ENCODE results near the gene BCAS1. TPM values are rescaled to one million over a fixed set of nuclear protein-coding genes. Genes with fewer than 3 reads are reported as not detected.
"Not testable (repeated sequence)": the region's sequence is repeated elsewhere in the genome, so short reads cannot be mapped to it uniquely, and the experiment has no call there.

BCAS1 gene
- total RNA-seq, 1 donor from 2014 or later, result 67.2 TPM

DNA sequence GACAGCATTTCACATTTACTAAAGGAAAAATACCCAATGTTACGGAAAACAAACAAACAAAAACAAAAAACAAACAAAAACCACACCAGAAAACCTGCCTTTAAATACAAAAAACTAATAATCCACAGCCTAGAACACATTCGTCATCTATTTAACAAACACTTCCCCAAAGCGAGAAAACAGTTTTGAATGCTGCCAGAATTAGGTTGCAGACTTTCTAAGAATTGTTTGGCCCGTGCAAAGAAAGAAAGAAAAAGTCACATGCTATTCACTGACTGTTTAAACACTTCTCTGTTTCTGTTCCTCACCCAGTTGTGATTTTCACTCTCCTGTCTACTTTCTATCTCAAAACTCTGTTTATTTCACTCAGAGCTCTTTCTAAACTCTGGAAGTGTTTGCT, 52.5 kb downstream of the BCAS1 start:
- no peak for DNase-seq (ENCODE audit: low spot score)

DNA sequence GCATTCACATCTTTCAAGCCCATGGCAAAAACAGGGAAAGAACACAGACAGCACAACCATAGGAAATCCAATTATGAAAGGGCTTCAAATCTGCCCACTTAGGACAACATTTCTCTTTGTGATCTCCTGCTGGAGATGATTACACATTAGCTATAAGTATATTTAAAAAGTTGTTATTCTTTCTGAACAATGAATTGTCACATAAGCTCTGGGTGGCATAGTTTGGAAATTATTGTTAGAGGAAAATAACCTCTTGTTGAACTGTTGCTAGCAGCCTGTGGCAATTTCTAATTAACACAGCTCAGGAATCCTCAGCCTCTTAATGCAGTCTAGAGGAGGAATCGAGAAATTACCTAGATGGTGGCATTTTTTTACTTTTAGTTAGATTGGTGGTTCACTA, 54.9 kb downstream of the BCAS1 start:
- no peak for DNase-seq (ENCODE audit: low spot score)

DNA sequence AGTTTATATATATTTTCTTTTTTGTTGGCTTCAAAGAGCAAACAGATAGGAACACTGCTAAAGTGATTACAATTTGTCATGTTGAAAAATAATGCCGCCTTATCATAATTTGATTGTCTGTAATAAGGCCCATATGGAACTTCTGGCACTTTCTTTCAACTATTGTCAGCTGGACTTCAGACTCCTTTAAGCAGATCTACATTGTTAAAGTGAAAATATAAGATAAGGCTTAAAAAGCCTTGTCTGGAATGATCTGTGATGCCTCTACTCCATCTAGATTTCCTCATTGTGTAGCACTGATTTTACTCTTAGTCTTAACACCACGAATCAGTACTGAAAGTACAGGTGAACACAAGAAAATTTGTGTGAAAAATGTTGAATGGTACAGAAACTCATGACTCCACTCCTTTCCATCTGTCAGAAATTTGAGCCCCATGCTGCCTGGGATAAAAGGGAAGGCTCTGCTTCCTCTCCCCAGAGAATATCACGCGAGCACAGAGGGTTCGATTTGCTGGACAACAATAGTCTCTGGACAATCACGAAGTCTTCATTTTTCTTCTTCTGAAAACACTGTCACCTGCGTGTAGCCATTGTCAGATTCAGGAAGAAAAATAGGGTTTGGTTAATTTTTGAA, 56.0 kb downstream of the BCAS1 start:
- no peak for DNase-seq (ENCODE audit: low spot score)

DNA sequence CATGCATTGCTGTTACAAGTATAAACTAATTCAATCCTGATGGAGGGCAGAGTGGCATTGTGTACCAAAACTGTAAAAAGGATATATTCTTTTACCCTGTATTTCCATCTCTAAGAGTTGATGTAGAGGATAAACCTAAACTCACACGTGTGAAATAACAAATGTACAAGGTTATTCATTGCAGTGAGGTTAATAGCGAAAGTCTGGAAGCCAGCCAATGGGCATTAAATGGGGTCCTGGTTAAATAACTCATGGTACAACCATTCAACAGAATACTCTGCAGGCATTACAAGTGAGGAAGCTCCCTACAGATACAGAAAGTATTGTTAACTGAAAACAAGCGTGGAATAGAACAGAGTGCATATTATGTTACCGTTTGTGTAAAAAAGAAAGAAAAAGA, 56.9 kb downstream of the BCAS1 start:
- DNase-seq (ENCODE audit: low spot score), result no peak

DNA sequence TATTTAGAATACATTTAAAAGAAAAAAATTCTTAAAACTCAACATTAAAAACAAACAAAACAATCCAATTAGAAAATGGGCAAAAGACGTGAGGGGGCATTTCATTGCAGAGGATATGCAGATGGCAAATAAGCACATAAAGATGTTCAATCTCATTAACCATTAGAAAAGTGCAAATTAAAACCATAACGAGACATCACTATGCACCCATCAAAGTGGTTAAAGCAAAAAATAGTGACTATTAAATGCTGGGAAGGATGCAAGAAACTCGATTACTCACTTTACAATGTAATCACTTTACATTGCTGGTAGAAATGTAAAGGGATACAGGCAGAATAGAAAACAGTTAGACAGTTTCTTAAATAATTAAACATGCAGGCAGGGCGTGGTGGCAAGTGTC, 59.0 kb downstream of the BCAS1 start:
- DNase-seq (ENCODE audit: low spot score), result no peak

DNA sequence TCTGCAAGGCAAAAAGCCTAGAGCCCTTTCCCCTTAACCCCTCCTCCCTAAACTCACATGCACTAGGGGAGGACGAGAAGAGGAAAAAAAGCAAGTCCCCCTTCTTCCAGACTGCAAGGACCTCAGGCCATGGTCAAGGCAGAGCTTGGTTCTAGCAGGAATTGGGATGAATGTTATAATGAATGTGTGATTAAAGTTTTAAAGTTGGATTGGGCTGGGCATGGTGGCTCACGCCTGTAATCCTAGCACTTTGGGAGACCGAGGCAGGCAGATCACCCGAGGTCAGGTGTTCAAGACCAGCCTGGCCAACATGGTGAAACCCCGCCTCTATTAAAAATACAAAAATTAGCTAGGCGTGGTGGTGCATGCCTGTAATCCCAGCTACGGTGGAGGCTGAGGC, 64.2 kb downstream of the BCAS1 start:
- not testable (repeated sequence) for DNase-seq (ENCODE audit: low spot score)

DNA sequence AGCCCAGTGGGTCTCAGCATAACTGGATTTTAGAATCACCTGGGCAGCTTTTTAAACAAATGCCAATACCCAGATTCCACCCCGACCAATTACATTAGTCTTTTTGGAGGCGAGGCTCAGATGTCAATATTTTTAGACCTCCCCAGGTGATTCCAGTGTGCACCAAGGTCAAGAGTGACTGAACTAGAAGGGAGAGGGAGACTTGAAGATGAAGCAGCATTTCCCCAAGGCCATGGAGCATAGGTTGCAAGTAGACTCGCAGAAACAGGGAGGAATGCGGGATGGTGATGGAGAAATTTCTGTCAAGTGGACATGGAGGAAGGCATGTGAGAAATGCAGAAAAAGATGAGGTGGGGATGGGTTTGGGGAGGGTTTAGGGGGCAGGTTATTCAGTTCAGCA, 64.9 kb downstream of the BCAS1 start:
- DNase-seq (ENCODE audit: low spot score), result no peak

DNA sequence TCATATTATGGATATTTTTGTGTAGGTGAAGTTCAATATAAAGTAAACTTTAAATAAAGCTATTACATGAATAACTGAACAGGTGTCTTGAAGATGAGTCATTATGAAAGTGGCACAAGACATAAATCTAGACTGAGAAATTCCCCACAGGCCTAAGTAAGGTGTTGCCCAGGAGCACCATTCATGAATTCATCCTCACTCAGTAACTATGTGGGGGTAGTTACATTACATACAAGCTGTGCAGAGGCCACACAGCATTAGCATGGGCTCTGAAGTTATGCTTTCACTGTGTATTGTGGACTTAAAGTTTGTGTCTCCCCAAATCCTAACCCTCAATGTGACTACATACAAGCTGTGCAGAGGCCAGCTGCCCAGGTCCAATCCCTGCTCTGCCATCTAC, 65.9 kb downstream of the BCAS1 start:
- DNase-seq (ENCODE audit: low spot score), result no peak

DNA sequence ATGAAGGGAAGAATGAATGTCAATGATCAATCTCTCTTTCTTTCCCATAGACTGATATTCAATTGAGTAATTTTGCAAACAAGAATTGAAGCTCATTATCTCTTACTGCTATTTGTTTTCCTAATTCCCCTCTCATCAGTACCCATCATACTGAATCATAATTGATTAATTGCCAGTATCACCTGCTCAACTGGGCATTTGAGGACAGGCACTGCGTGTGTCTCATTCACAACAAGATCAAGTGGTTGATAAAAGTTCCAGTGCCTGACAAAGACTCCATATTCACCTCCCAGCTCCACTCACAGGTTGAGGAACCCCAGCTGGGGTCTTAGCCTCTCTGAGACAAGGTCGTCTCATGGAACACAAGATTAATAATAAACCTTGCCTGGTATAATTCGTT, 67.7 kb downstream of the BCAS1 start:
- no peak for DNase-seq (ENCODE audit: low spot score)

DNA sequence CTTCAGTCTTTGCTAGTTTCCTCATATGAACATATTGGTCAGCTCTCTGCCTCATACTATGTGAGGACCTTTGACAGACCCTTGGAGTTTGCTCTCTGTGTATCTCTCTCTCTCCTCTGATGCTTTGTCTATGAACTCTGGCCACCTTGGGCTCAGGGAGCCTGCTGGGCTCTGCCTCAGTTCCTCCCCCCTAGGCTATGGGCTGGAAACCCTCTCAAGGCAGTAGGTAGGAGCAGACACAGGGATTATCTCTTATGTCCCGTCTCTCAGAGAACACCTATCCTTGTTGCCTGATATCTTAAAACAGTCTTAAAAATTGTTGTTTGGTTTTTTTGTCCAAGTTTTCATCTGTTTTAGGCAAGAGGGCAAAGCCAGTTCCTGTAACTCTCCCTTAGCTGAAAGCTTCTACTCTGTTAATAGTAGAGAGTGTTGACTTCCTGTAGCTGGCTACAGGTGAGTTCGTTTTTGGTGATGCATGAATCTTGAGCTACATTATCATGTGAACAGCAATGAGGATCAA, 68.3 kb downstream of the BCAS1 start:
- DNase-seq (ENCODE audit: low spot score), result no peak

DNA sequence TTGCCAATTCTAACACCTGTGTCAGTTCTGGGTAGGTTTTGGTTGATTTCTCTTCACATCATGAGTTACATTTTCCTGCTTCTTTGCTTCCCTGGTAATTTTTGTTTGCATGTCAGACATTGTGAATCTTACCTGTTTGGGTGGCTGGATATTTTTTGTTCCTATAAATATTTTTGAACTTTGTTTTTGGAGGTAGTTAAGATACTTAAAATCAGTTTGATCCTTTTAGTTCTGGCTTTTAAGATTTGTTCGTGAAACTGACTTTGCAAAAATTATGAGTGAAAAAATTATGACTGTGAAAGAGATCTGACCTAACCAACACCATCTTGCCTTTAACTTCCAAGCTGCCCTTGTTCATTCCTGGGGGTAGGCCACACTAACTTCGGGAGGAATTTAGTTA, 69.5 kb downstream of the BCAS1 start:
- DNase-seq (ENCODE audit: low spot score), result no peak

DNA sequence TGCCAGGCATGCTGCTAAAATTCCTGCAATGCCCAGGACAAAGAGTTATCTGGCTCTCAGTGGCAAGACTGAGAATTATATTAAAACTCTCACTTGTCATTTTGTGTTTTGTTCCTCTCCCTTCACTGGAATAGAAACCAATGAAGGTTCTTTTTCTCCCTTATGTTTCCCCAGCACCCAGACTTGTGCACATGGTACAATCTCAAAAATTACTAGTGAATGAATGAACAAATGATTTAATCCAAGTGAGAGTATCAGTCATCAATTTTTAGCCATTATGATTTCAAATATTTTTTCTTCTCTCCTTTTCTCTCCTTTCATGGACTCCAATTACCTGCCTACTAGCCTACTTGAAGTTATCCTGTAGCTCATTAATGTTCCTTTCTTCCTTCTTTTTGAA, 70.1 kb downstream of the BCAS1 start:
- no peak for DNase-seq (ENCODE audit: low spot score)

DNA sequence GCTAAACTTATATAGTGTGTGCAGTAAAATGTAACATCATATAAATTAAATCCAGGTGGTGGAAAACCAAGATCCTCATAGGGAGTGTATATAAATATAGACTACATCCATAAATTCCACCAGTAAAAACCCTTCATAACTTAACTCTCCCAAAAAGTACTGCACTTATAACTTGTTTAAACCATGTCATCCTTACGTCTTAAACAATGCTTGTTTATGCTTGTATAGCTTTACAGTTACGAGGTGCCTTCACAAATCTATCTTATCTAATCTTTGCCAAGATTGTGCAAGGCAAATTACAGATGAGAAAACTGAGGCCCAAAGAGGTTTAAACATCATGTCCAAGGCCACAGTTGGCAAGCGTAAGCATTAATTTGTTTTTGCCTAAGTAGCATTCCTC, 71.3 kb downstream of the BCAS1 start:
- DNase-seq (ENCODE audit: low spot score), result no peak

DNA sequence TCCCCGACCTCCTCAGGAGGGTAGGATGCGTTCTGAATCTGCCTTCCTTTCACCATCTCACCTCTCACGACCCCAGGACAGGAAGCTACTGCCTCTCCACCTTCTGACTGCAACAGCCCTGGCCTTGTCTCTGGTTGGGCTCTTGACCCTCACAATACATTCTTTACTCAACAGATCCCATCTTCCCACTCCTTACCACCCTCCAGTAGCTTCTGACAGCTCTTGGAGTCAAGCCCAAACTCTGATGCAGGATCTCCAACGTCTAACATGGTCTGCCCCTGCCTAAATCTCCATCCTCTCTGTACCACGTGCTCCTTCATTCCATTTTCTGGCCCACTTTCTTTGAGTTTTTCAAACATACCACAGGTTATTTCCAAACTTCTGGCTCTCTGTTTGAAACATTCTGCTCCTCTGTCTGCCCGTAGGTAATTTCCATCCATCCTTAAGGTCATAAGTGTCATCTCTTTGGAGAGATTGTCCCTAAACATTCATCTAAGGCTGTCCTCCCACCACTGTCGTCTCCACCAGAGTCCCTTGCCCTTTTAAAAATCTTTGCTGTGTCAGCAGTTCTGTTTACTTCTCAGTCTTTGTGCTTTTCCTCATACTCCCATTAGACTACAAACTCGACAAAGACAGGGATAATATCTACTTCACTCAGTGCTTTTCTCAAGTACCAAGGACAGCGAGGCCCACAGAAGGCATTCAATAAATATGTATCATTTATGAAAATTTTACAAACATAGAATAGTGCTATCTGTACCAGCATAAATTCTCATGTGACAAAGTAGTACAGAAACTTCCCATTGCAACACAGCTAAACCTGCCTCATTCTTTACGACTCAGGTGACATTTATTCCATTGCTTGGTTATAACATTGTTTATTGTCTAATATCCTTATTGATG, 73.6 kb downstream of the BCAS1 start:
- no peak for DNase-seq (ENCODE audit: low spot score)

DNA sequence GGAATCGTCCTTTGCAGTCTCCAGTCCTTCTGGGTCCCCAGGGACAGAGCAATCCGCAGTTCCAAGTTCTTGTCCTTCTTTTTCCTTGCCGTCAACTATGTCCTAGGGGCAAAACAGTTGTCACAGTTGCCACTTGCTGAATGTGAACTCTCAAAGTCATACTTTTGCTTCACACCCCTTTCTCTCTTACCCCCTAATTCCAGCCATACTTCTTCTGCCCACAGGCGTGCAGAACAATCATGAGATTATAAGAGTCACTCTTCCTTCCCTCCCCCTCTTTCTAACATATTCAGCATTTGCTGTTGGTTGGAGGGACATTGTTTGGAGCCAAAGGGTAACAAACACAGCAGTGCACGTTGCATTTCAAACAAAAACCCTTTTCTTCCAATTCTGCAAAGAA, 74.4 kb downstream of the BCAS1 start:
- no peak for DNase-seq (ENCODE audit: low spot score)

DNA sequence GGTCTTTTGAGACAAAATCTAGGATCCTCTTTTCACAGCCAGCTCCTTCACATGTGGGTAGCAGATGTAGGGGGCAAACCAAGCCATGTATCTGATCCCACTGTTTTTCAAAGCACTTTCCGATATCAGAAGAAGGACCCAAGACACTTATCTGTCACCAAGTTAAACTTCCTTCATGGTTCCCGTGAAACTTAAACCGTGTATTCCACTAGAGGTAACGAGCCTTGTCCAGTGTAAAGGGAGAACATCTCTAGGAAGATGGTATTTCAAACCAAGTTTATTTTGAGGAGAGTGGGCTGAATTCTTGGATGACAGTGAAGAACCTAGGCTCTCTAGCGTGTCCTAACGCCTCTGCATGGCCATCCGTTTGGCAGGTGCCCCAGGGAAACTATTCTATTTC, 76.3 kb downstream of the BCAS1 start:
- DNase-seq (ENCODE audit: low spot score), result no peak

DNA sequence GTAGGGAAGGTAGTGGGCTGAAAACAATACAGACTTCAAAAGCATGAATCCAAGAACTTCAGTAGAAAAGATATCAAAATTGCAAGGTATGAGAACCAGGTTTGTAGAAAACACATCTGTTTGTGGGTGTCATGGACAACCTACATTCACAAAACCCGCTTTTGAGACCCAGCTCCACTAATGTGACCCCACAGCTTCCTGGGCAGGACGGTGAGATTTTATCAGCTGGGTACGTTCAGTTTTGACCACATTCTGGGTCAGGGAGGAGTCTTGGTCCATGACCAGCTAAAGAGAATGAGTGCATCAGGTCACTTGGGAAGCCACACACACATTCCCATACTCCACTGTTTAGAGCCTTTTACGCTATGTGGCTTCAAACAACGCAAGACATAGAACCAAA, 77.1 kb downstream of the BCAS1 start:
- DNase-seq (ENCODE audit: low spot score), result no peak

DNA sequence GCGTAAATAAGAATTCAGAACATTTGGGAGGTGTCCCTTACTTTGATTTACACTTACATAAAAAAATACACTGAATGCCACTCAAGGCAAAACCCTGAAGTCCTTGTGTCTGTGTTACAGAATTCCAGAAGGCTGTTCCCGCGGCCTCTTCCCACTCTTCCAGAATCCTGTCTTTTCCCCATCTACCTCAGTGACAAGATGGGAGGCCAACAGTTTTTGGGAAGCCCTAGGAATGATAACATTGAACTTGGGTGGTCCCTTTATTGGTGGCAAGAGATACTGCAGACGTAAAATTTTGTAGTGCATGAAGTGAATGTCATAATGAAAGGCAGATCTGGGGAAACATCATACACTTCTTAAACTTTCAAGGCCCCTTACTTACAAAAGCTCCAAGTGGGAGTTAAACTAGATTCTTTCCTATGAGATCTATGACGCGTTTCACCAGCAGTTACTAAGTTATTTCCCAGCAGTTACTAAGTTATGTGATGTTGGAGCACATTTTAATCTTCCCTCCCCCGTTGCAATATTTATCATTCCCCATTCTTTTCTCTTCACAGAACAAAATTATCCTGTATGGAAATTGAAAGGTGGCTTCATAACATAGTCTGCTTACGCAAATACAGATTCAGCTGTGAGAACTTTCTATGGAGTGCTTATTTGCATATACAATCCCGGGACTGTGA, 79.5 kb downstream of the BCAS1 start:
- no peak for DNase-seq (ENCODE audit: low spot score)

DNA sequence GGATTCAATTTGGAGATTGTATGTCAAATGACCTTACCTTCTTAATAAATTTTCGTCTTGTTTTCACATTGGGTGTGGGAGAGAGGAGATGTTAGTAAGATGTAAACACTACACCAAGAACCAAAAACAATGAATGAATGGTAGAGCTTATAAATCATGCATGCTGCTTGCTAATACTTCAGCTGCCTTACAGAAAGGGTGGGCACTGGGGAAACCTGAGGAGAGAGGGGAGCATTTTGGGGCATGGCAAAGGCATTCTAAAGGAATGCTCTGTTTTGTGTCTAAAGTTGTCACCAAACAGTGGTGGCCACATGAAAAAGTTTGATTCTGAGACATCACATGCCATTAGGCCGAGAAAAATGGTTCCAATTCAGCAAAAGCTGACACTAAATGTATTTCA, 80.4 kb downstream of the BCAS1 start:
- no peak for DNase-seq (ENCODE audit: low spot score)

DNA sequence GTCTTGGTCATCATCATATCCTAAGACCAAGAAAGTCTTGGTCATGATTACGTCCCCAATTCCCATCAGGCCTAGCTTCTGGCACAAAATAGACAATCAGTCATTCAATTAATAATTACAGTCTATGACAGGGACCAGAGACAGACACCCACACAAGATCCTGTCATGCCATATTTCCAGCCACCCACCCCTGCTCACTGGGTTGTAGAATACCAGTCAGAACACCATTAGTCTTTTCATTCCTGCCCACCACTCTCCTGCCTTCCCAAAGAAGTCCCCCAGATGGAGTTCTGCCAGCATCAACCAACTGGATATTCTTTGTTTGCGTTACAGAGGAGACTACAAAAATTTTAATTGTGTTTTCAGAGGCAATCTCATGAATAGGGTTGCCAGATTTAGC, 81.0 kb downstream of the BCAS1 start:
- DNase-seq (ENCODE audit: low spot score), result no peak

DNA sequence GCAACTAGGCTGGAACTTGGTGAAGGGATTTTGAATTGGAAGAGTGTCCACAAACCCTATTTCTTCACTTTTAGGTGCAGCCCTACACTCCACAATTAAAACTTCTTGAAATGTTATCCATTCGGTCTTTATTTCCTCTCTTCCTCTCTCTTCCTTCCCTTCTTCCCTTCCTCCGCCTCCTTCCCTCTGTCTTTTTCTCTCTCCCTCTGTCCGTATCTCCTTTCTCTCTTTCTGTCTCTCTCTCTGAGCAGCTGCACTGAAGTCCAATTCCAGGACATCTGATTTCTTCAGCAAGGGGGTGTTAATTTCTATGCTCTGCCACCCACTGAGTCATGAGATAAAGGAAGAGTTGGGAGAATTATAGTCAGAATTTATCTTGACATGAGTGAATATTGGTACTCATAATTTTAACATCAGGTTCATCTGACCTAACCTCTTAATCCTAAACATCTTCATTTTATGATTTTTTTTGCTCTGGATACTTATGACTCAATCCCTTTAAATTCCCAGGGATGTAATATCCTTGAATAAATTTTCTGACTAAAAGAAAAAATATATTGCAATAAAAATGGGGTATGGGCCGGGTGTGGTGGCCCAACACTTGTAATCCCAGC, 84.2 kb downstream of the BCAS1 start:
- DNase-seq (ENCODE audit: low spot score), result no peak

DNA sequence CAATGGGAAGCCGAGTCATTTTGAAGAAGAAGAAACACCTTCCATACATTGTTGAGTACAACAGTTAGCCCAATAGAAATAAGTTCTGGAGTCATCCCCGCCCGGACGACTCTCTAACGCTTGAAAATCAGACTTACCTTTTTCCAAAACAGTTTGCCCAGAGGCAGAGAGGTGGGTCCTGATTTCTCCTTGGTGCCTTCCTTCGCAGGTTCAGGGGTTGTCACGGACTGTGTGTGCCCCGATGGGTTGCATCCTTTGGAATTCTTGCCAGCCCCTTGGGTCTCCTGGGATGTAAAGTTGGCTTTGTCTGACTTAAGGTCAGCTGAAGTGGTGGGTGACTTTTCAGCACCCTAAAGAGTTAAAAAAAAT, 85.3 kb downstream of the BCAS1 start:
- no peak for DNase-seq (ENCODE audit: low spot score)
